ENCODE measurements around the gene TESMIN.

Gene TESMIN

GRCh38 chr11:68721075-68721474 is 30.2 kb downstream of the TESMIN start:
- Histone ChIP-seq H3K36me3 (ENCODE audit: low read depth) (no peaks in the 10 kb centered on the region), H3K27me3 (ENCODE audit: insufficient read depth, poor library complexity, severe bottlenecking) (peaks cover 8% of the 10 kb centered on the region), H3K4me3 (ENCODE audit: severe bottlenecking) (no peak overlapping the region), H3K27ac (ENCODE audit: poor library complexity, severe bottlenecking) (no peak overlapping the region), H3K4me1 (ENCODE audit: insufficient read depth, poor library complexity, severe bottlenecking) (no peaks in the 10 kb centered on the region), H3K9me3 (ENCODE audit: severe bottlenecking) (no peaks in the 10 kb centered on the region)
- no peak for ATAC-seq (ENCODE audit: low read depth)
- no peak for TF ChIP-seq CTCF (IDR thresholded peaks at IDR 0.05; ENCODE audit: poor library complexity, severe bottlenecking)
- no peak for DNase-seq (ENCODE audit: low spot score)

GRCh38 chr11:68715456-68716122 is 35.7 kb downstream of the TESMIN start:
- no peak for ATAC-seq (ENCODE audit: low read depth)

GRCh38 chr11:68714060-68714856 is 37.1 kb downstream of the TESMIN start:
- Histone ChIP-seq H3K9me3 (ENCODE audit: severe bottlenecking) (no peaks in the 10 kb centered on the region), H3K4me3 (ENCODE audit: severe bottlenecking) (no peak overlapping the region), H3K27ac (ENCODE audit: poor library complexity, severe bottlenecking) (no peak overlapping the region), H3K27me3 (ENCODE audit: insufficient read depth, poor library complexity, severe bottlenecking) (no peaks in the 10 kb centered on the region), H3K4me1 (ENCODE audit: insufficient read depth, poor library complexity, severe bottlenecking) (no peaks in the 10 kb centered on the region), H3K36me3 (ENCODE audit: low read depth) (no peaks in the 10 kb centered on the region)
- DNase-seq (ENCODE audit: low spot score) (no peak), ATAC-seq (ENCODE audit: low read depth) (no peak)
- TF ChIP-seq CTCF (IDR thresholded peaks at IDR 0.05; ENCODE audit: poor library complexity, severe bottlenecking) = no peak

More at GRCh38 chr11:68715456-68716122, 35.7 kb downstream of the TESMIN start:
- H3K27ac ChIP-seq (ENCODE audit: poor library complexity, severe bottlenecking) = no peak overlapping the region
- TF ChIP-seq CTCF (IDR thresholded peaks at IDR 0.05; ENCODE audit: poor library complexity, severe bottlenecking) = no peak
- H3K9me3 ChIP-seq (ENCODE audit: severe bottlenecking) = no peaks in the 10 kb centered on the region
- no peaks in the 10 kb centered on the region for H3K27me3 ChIP-seq (ENCODE audit: insufficient read depth, poor library complexity, severe bottlenecking)
- DNase-seq (ENCODE audit: low spot score) = no peak
- no peaks in the 10 kb centered on the region for H3K4me1 ChIP-seq (ENCODE audit: insufficient read depth, poor library complexity, severe bottlenecking)
- no peak overlapping the region for H3K4me3 ChIP-seq (ENCODE audit: severe bottlenecking)
- no peaks in the 10 kb centered on the region for H3K36me3 ChIP-seq (ENCODE audit: low read depth)

- no peak for TF ChIP-seq CTCF (IDR thresholded peaks at IDR 0.05; ENCODE audit: poor library complexity, severe bottlenecking)
- Histone ChIP-seq H3K36me3 (ENCODE audit: low read depth) (no peaks in the 10 kb centered on the region), H3K27me3 (ENCODE audit: insufficient read depth, poor library complexity, severe bottlenecking) (no peaks in the 10 kb centered on the region)
Observed at GRCh38 chr11:68711114-68711513, 40.2 kb downstream of the TESMIN start.

DNA sequence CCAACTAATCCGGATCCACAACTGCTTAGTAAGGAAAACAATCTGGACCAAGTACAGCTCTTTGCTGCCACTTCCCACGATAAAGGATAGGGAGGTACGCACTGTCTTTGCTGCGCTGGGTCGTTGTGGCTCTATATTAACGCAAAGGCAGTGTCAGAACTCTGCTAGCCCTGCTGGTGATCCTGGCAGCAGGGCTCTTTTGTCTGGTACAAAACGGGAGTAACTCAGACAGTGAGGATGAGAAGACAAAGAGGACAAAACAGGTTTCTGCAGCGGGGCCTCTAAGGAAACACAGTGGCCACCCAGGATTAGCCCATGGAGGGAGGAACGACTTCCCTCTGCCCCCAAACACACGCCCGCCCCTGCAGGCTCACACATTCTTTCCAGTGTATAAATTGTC is 40.9 kb downstream of the TESMIN start:
- Histone ChIP-seq H3K27me3 (ENCODE audit: insufficient read depth, poor library complexity, severe bottlenecking) (no peaks in the 10 kb centered on the region), H3K4me3 (ENCODE audit: severe bottlenecking) (no peak overlapping the region), H3K9me3 (ENCODE audit: severe bottlenecking) (no peaks in the 10 kb centered on the region), H3K36me3 (ENCODE audit: low read depth) (no peaks in the 10 kb centered on the region), H3K27ac (ENCODE audit: poor library complexity, severe bottlenecking) (no peak overlapping the region), H3K4me1 (ENCODE audit: insufficient read depth, poor library complexity, severe bottlenecking) (no peaks in the 10 kb centered on the region)
- ATAC-seq (ENCODE audit: low read depth) = no peak
- TF ChIP-seq CTCF (IDR thresholded peaks at IDR 0.05; ENCODE audit: poor library complexity, severe bottlenecking) = no peak
- DNase-seq (ENCODE audit: low spot score) = no peak

More at GRCh38 chr11:68711114-68711513, 40.2 kb downstream of the TESMIN start:
- no peak overlapping the region for H3K4me3 ChIP-seq (ENCODE audit: severe bottlenecking)
- DNase-seq (ENCODE audit: low spot score) (no peak), ATAC-seq (ENCODE audit: low read depth) (no peak)
- H3K9me3 ChIP-seq (ENCODE audit: severe bottlenecking) = no peaks in the 10 kb centered on the region
- no peaks in the 10 kb centered on the region for H3K4me1 ChIP-seq (ENCODE audit: insufficient read depth, poor library complexity, severe bottlenecking)
- no peak overlapping the region for H3K27ac ChIP-seq (ENCODE audit: poor library complexity, severe bottlenecking)

Measured in RWPE2 (cell line).